LNCAP (cell line): ENCODE results near the gene LRRC31.

Source experiments
- CTCF ChIP-seq: fragments of 450-650 bp; IDR thresholded peaks from 2 replicates; pipeline ENCODE4 v1.5.1; 2017; ENCODE audit warnings: mild to moderate bottlenecking

Gene LRRC31

DNA sequence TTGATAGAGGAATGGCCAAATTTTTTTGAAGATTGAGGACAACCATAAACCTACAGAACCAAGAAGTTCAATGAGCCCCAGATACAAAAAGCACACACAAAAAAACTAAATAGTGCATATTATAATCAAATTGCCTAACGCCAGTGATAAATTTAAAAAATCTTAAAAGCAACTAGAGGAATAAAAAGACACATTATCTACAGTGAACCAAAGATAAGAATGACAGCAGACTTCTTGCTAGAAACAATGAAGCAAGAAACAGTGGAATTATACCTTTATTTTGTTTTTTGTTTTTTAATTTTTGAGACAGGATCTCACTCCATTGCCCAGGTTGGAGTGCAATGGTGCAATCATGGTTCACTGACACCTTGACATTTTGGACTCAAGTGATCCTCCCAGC, 31.7 kb upstream of the LRRC31 start:
- no peak for TF ChIP-seq CTCF

DNA sequence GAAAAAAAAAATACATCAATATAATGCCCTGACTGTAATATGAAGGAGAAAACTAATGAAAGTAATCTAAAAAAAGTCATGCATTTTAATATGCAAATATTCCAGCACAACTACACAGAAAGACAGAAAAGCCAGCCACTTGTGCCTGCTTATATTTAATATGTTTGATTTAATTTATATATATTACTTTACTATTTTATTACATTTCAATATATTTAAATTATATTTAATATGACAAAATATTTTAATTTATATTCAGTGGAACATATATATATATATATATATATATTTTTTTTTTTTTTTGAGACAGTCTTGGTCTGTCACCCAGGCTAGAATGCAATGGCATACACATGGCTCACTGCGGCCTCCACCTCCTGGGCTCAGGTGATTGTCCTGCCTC, 27.5 kb upstream of the LRRC31 start:
- no peak for TF ChIP-seq CTCF

DNA sequence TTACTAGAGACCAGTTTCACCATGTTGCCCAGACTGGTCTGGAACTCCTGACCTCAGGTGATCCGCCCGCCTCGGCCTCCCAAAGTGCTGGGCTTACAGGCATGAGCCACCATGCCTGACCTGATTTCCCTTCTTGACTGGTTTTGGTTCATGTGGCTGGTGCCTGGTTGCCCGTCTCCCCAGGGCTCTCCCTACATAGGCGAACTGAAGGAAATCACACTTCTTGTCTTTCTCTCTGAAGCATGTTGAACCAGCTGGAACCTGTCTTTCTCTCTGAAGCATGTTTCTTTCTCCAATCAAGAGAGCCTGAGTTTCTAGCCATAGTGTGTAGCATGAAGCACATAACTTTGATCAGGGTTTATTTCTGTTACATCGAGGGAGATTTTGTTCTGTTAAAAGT, 25.3 kb upstream of the LRRC31 start:
- TF ChIP-seq CTCF: no peak

DNA sequence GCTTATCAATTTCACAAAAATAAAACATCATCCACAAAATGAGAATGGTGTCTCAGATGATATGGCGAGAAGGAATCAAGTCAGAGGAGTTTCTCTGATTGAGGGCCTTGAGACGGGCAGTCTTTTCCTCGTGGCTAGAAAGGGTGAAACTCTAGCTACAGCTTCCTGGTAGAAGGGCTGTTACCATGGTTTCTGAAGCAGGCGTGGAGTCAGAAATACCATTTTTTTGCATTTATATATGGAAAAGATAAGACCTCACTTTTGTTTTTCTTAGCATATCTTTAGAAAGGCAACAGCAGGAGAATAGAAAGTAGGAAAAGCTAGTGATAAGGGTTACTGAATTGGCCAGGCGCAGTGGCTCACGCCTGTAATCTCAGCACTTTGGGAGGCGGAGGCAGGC, 24.4 kb upstream of the LRRC31 start:
- no peak for TF ChIP-seq CTCF

DNA sequence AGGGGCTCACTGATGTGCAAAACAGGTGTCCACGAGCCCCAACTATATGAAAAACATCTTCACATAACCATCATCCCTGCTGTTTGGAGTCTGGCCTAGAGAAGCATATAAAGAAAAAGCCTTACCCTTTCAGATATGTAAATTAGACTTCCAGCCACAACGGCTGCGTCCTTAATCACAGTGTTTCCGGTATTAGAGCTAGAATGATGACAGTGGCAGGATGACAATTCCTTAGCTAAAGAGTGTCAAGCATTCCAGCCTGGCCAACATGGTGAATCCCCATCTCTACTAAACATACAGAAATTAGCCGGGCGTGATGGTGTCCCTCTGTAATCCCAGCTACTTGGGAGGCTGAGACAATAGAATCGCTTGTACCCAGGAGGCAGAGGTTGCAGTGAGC, 22.2 kb upstream of the LRRC31 start:
- TF ChIP-seq CTCF: no peak

DNA sequence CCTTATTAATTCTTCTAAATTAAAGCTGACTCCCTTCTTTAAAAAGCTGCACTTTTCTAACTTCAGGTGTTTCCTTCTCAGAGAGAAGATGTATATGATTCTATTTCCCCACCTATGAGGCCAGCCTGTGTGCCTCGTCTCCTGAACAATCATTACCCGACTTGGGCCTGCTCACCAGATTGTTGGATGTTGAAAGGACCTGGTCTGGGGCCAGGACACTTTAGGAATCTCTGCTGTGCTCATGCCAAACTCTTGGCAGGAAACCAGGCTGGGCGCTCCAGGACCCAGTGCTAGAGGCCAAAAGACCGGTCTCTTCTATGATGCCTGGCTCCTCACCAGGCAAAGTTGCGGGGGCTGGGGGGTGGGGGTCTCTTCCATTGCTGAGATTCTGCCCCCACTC, 16.9 kb upstream of the LRRC31 start:
- TF ChIP-seq CTCF: no peak

DNA sequence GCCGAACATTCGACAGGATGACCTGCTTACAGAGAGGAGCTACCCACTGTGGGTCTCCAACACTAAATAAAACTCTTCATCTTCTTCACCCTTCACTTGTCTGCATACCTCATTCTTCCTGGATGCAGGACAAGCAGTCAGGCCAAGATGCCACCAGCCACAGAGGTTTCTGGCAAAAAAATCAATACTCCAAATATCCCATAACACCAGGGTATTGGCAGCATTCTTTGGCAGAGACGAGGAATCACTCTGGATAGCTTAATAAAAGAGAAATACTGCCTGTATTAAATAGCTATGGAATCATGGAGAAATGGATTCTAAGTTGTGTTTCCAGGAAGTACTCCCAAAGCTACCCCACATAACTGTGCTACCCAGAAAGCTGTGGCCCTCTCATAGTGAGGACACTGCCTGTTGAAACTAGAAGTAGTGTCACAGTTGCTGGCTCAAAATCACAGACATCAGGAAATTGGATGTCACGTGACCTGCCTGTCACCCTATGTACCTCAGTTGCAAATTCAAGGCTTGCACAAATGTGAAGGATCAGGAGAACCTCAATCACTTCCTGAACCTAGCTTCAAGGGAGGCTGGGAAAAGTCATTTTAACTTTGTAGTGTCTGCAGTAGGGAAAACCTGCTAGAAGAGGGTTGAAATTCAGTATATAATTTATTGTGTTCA, 11.0 kb upstream of the LRRC31 start:
- TF ChIP-seq CTCF: no peak
